ENCODE results near the gene STAMBP. TPM values are rescaled to one million over a fixed set of nuclear protein-coding genes. Genes with fewer than 3 reads are reported as not detected.

Gene STAMBP
- total RNA-seq, 2 experiments from 2014 or later, result 80.5 to 80.7 TPM

DNA sequence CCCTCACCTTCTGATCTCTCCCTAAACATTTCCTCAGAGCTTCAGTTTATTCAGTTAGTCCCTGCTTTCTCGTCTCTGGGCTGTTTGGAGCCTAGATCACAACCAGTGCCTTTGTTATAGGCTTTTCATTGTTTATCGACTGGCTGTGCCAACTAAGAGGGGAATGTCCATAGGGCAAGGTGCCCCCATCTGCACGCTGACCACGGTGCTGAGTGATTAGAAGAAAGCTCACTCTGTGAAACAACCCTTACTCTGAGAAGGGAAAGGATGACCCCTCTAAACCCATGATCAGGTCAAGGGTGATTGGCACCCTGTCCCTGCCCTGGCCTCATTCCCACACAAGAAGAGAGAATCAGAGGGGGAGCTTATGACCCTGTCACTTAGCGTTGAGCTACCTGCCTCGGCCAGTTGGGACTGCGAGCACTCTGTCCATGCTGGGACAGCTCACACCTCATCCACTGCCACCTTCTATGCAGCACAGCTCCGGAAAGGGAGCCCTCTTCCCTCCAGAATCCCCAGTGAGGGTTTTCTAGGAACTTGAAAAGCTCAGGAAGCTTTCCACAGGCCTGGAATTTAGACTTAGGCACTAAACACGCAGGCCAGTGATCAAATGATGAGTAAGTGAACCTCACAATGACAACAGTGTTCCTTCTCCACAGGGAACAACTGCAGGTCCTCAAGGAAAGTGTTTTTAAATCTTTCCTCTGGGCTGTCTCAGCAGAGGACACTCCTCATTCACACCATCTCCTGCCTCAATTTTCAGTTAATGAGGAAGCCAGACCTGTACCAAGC lies 61.7 kb downstream of the STAMBP start:
- H3K9me3 Mint-ChIP-seq, result no peaks in the 10 kb centered on the region
- no peak overlapping the region for H3K4me3 Mint-ChIP-seq
- no peaks in the 10 kb centered on the region for H3K36me3 Mint-ChIP-seq (ENCODE audit: low read depth)

DNA sequence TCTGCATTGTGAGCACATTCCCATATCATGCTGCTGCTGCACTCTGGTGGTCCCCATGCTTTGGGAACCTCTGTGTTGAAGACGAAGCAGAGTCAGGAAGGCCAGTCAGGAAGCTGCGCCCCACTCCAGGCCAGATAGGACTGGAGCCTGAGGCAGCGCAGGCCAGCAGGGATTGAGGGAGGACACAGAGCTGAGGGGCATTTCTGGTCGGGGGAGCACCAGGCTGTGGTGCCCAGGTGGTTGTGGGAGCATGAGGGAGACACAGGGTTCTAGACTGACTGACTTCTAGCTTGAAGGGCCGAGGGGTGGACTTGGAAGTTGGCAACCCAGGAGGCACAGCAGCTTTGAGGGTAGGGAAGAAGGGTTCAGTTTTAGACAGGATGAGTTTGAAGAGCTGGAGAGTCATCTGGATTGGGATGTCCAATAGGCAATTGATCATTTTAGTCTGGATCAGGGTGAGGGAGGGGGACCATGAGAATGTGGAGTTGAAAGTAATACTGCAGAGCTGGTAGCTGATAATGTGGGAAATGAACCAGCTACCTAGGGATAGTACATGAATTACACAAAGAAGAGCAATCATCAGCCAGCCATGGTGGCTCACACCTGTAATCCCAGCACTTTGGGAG lies 62.6 kb downstream of the STAMBP start:
- no peak for DNase-seq
- H3K27me3 Mint-ChIP-seq (ENCODE audit: low read depth), result no peaks in the 10 kb centered on the region
- H3K4me1 Mint-ChIP-seq (ENCODE audit: low read depth), result peaks cover 38% of the 10 kb centered on the region
- no peak overlapping the region for H3K4me3 Mint-ChIP-seq
- no peaks in the 10 kb centered on the region for H3K36me3 Mint-ChIP-seq (ENCODE audit: low read depth)
- intact Hi-C loops (cut with micrococcal nuclease), result no loop called here
- no peaks in the 10 kb centered on the region for H3K9me3 Mint-ChIP-seq
- CTCF ChIA-PET, result interaction anchor here (0.6 to 1.6 kb wide), 4 partner anchors 12 to 141 kb away, joined by 4 to 5 read pairs (median 4); no protein-coding TSS in a partner anchor
- H3K27ac Mint-ChIP-seq, result no peak overlapping the region

More for the DNA sequence above, 61.7 kb downstream of the STAMBP start:
- Mint-ChIP-seq H3K4me1 (ENCODE audit: low read depth) (peaks cover 37% of the 10 kb centered on the region), H3K27ac (no peak overlapping the region), H3K27me3 (ENCODE audit: low read depth) (no peaks in the 10 kb centered on the region)
- CTCF ChIA-PET, result interaction anchor here (1.3 to 1.6 kb wide), 3 partner anchors 13 to 97 kb away, joined by 3 to 4 read pairs (median 4); no protein-coding TSS in a partner anchor
- DNase-seq, result no peak
- intact Hi-C loops (cut with micrococcal nuclease), result no loop called here

DNA sequence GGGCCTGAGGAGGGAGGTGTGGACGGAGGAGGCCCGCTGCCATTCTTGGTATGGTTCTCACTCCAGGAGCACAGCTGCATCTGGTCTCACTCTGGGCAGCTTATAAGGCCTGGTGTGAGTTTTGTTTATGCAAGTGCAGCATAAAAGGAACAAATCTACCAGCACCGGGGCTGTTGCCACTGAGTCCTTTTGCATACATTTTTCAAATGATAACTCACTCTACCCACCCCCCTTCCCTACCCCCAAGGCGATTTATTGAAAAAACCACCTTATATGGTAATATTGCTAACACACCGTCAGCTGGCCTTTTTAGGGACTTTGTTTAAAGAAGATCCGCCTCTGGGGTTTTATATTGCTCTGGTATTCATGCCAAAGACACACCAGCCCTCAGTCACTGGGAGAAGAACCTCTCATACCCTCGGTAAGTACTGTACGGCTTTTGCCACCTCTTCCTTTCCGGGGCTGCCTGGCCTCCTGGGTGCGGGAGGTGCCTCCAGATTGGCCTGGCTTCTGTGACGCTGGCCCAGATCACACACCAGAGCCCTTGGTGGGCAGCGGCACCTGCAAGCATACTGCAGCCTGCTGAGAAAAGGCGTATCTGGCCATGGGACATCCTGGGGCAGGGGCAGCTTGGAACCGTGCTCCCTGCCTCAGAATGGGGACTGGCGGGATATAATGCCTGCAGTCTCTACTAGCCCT lies 64.0 kb downstream of the STAMBP start, which contains the start of gene ACTG2:
TSS of gene ACTG2 (plus strand) at position 378 of the 699 bp plus-strand sequence. CDS start 8,304 bp downstream, outside the sequence.
- DNase-seq, result no peak
- no peaks in the 10 kb centered on the region for H3K27me3 Mint-ChIP-seq (ENCODE audit: low read depth)
- H3K27ac Mint-ChIP-seq, result no peak within 1 kb of the TSS
- intact Hi-C loops (cut with micrococcal nuclease), result no loop called here
- no peaks in the 10 kb centered on the region for H3K9me3 Mint-ChIP-seq
- CTCF ChIA-PET, result interaction anchor here (0.6 kb wide), 1 partner anchor 19 kb away, joined by 5 read pairs; no protein-coding TSS in a partner anchor
- H3K4me1 Mint-ChIP-seq (ENCODE audit: low read depth), result peaks cover 38% of the 10 kb centered on the region
- H3K4me3 Mint-ChIP-seq, result no peak within 1 kb of the TSS
- H3K36me3 Mint-ChIP-seq (ENCODE audit: low read depth), result no peaks in the 10 kb centered on the region

DNA sequence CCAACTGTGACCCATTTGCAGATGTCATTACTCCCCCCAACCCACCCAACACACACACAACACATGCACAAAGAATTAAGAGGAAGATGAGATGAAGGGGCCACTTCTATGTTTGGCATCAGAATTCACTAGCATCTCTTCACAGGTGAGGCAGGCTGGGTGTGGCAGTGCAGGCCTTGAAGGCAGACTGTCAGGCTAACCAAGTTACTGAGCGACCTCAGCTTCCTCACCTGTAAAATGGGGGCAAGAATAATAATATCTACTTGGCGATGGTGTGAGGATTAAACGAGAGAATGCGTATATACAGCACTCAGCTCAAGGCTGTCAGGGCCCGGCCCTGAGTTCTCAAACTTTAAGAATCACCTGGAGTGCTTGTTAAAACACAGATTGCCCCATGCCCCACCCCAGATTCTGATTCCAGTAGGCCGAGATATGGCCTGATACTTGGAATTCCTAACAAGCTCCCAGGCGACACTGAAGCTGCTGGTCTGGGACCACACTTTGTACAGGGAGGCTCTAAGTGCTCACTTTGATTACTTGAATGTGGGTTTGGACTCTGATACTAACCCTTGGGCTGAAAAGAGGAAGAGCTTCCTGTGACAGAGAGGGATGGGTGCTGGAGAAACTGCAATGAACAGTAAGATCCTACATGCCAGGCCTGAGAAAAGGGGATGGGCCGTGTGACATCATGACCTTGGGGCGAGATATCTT lies 65.2 kb downstream of the STAMBP start:
- no peak overlapping the region for H3K27ac Mint-ChIP-seq
- H3K36me3 Mint-ChIP-seq (ENCODE audit: low read depth), result no peaks in the 10 kb centered on the region
- H3K4me1 Mint-ChIP-seq (ENCODE audit: low read depth), result peaks cover 33% of the 10 kb centered on the region
- intact Hi-C loops (cut with micrococcal nuclease), result no loop called here
- H3K9me3 Mint-ChIP-seq, result no peaks in the 10 kb centered on the region
- no peak for DNase-seq
- no peak overlapping the region for H3K4me3 Mint-ChIP-seq
- CTCF ChIA-PET, result interaction anchor here (0.5 to 1.5 kb wide), 3 partner anchors 20 to 285 kb away, joined by 4 to 5 read pairs (median 4); no protein-coding TSS in a partner anchor
- H3K27me3 Mint-ChIP-seq (ENCODE audit: low read depth), result no peaks in the 10 kb centered on the region

DNA sequence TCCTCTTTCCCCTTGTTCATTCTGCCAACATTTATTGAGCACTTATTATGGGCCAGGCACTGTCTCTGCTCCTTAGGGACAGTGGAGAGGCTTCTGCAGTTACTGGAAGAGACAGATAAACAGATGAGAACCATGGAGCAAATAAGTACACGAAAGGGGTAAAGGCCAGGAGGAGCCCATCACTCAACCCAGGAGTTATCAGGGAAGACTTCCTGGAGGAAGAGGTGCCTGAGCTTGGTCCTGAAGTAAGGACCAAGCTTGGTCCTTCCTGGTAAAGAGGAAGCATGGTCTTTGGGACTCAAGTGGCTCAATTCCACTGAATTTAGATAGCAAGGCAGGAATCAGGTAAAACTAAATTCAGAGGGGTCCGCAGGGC lies 65.7 kb downstream of the STAMBP start:
- H3K27ac Mint-ChIP-seq, result no peak overlapping the region

DNA sequence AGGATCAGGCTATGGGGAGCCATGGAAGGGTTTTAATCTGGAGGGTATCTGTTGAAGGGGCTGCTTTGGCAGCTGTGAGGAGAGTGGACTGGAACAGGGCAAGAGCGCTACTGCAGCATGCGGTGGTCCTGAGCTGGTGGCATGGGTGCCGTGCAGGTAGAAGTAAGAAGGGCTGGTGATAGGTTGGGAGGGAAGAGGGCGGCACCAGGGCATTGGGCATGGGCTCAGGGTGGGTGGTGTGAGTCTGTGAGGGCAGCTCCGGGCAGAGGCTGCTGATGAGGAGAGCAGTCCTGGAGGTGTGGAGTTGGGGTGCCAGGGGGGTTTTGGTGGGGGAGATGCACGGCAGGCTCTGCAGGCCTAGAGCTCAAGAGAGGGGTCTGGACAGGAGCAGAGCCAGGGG lies 66.1 kb downstream of the STAMBP start:
- intact Hi-C loops (cut with micrococcal nuclease), result loop anchor here (1.0 kb wide), 1 partner anchor 9 kb away; no protein-coding TSS in a partner anchor
- CTCF ChIA-PET, result interaction anchor here (1.0 to 1.5 kb wide), 2 partner anchors 44 to 68 kb away, joined by 3 to 4 read pairs; no protein-coding TSS in a partner anchor
- H3K27ac Mint-ChIP-seq, result no peak overlapping the region

More for the DNA sequence above, 65.7 kb downstream of the STAMBP start:
- Mint-ChIP-seq H3K27me3 (ENCODE audit: low read depth) (no peaks in the 10 kb centered on the region), H3K36me3 (ENCODE audit: low read depth) (no peaks in the 10 kb centered on the region), H3K4me1 (ENCODE audit: low read depth) (peaks cover 33% of the 10 kb centered on the region), H3K9me3 (no peaks in the 10 kb centered on the region), H3K4me3 (no peak overlapping the region)
- DNase-seq, result no peak
- CTCF ChIA-PET, result interaction anchor here (1.5 kb wide), 1 partner anchor 68 kb away, joined by 4 read pairs; no protein-coding TSS in a partner anchor
- intact Hi-C loops (cut with micrococcal nuclease), result no loop called here

DNA sequence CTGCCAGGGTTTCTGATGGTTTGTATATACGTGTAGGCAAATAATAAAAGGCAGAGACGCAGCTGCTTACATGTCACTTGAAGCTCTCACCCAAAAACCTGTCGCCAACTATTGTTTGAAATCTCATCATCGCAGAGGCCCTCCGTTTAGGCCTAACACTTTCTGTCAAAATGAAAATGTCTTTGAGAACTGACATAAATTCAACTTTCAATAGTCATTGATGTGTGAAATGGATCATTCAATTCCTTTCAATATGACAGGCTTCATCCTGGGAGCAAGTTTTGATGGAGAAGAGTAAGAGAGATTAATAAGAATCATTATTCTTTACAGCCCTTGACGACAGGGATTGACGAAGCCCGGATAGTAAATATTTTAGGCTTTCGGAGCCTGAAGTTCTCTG lies 66.7 kb downstream of the STAMBP start:
- Mint-ChIP-seq H3K36me3 (ENCODE audit: low read depth) (no peaks in the 10 kb centered on the region), H3K4me1 (ENCODE audit: low read depth) (peaks cover 33% of the 10 kb centered on the region), H3K4me3 (no peak overlapping the region), H3K27me3 (ENCODE audit: low read depth) (no peaks in the 10 kb centered on the region), H3K9me3 (no peaks in the 10 kb centered on the region), H3K27ac (peak overlapping the region; percentile 15)
- intact Hi-C loops (cut with micrococcal nuclease), result loop anchor here (1.0 kb wide), 1 partner anchor 9 kb away; no protein-coding TSS in a partner anchor
- DNase-seq, result peak; percentile 19
- CTCF ChIA-PET, result interaction anchor here (1.0 to 1.5 kb wide), 2 partner anchors 44 to 69 kb away, joined by 3 to 4 read pairs; no protein-coding TSS in a partner anchor

More for the DNA sequence above, 66.1 kb downstream of the STAMBP start:
- no peak for DNase-seq
- peaks cover 33% of the 10 kb centered on the region for H3K4me1 Mint-ChIP-seq (ENCODE audit: low read depth)
- no peaks in the 10 kb centered on the region for H3K27me3 Mint-ChIP-seq (ENCODE audit: low read depth)
- no peaks in the 10 kb centered on the region for H3K9me3 Mint-ChIP-seq
- no peak overlapping the region for H3K4me3 Mint-ChIP-seq
- H3K36me3 Mint-ChIP-seq (ENCODE audit: low read depth), result no peaks in the 10 kb centered on the region

DNA sequence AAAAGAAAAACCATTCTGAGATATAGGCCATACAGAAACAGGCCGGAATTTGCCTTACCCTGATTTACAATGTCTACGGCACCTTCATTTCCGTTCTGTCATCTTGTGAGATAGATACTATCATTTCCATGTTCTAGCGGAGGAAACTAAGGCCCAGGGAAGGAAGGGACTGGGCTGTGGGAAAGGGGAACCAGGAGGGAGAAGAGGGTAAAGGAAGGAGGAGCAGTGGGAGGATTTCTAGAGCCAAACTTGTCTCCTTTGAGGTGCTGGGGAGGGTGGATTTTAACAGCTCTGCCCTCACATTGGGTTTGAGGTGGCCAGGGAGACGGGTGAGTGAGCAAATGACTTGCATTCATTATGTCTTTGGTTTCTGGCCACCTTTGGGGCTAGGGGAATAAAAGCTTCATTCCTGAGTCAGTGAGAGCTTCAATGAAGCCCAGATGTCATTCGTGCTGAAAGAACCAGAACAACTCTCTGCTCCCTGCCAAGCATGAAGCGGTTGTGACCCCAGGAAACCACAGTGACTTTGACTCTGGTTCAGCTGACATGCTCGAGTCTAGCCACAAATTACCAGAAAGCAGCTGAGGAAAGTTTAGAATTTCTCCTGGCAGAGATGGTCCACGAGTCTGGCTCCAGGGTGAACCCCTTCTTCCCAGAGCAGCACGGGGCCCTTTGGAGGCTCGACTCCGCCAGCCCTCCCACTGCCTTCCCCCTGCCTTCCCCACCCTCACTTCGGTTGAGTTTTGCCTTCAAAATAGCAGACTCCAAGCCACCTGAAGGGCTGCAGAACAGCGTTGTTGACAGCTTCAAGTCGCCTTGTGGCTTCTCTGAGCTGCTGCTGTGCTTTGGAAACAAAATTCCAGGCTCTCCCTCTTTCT lies 67.8 kb downstream of the STAMBP start:
- CTCF ChIA-PET, result interaction anchor here (0.6 to 1.3 kb wide), 7 partner anchors 9 to 90 kb away, joined by 3 to 7 read pairs (median 4); no protein-coding TSS in a partner anchor
- intact Hi-C loops (cut with micrococcal nuclease), result loop anchor here (1.0 to 2.0 kb wide), 4 partner anchors 30 to 66 kb away; partner anchors contain the start of gene DGUOK
- Mint-ChIP-seq H3K27ac (peak overlapping the region; percentile 65), H3K9me3 (no peaks in the 10 kb centered on the region), H3K4me1 (ENCODE audit: low read depth) (peaks cover 33% of the 10 kb centered on the region), H3K36me3 (ENCODE audit: low read depth) (no peaks in the 10 kb centered on the region), H3K4me3 (peak overlapping the region; percentile 8), H3K27me3 (ENCODE audit: low read depth) (no peaks in the 10 kb centered on the region)
- DNase-seq, result peak; percentile 72

DNA sequence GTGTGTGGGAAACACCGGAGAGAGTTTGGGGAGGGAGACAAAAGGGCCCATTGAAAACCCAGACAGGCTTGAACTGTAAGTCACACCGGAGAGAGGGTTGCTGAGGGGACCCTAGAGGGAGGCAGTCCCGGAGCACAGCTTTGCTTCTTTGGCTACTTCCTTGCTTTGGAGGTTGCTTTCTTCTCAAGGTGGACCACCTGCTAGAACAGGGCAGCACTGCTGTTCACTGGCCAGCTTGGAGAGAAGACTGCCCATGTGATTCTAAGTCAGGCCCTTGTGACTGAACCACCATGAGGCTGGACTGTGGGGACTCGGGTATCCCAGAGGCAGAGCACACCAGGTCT lies 68.5 kb downstream of the STAMBP start:
- no peak overlapping the region for H3K4me3 Mint-ChIP-seq
- no peaks in the 10 kb centered on the region for H3K27me3 Mint-ChIP-seq (ENCODE audit: low read depth)
- CTCF ChIA-PET, result interaction anchor here (0.9 to 1.3 kb wide), 5 partner anchors 10 to 90 kb away, joined by 3 to 7 read pairs (median 4); no protein-coding TSS in a partner anchor
- H3K36me3 Mint-ChIP-seq (ENCODE audit: low read depth), result no peaks in the 10 kb centered on the region
- intact Hi-C loops (cut with micrococcal nuclease), result loop anchor here (2.0 kb wide), 2 partner anchors 38 to 66 kb away; no protein-coding TSS in a partner anchor
- no peak overlapping the region for H3K27ac Mint-ChIP-seq
- no peaks in the 10 kb centered on the region for H3K9me3 Mint-ChIP-seq
- DNase-seq, result no peak
- H3K4me1 Mint-ChIP-seq (ENCODE audit: low read depth), result peaks cover 33% of the 10 kb centered on the region

DNA sequence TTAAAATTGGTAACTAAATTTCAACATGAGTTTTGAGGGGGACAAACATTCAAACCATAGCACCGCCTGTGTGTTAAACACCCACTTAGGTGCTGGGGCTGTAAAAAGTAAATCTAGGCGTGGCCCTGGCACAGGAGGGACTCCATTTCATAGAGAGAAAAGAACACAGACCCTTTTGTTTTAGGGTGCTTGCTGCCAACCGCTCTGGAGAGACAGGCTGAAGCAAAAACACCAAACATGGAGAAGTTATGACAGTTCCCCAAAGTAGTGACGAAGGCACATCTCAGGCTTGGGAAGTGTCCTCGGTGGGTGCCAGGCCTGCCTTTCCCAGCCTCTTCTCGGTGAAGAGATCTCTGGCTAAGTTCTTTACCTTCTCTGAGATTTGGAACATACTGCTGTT lies 69.2 kb downstream of the STAMBP start:
- no peak overlapping the region for H3K4me3 Mint-ChIP-seq
- no peak for DNase-seq
- H3K9me3 Mint-ChIP-seq, result no peaks in the 10 kb centered on the region
- CTCF ChIA-PET, result interaction anchor here (0.5 kb wide), 1 partner anchor 30 kb away, joined by 3 read pairs; no protein-coding TSS in a partner anchor
- H3K36me3 Mint-ChIP-seq (ENCODE audit: low read depth), result no peaks in the 10 kb centered on the region
- H3K27me3 Mint-ChIP-seq (ENCODE audit: low read depth), result no peaks in the 10 kb centered on the region
- H3K4me1 Mint-ChIP-seq (ENCODE audit: low read depth), result peaks cover 33% of the 10 kb centered on the region
- H3K27ac Mint-ChIP-seq, result no peak overlapping the region
- intact Hi-C loops (cut with micrococcal nuclease), result loop anchor here (2.0 kb wide), 2 partner anchors 39 to 67 kb away; no protein-coding TSS in a partner anchor
